Pancreas (tissue), 10 donors: ENCODE data around the gene CD99L2. TPM values are rescaled to one million over a fixed set of nuclear protein-coding genes. Genes with fewer than 3 reads are reported as not detected.
A peak's percentile ranks its signal among the peaks of the same experiment; 100 is the strongest.

ENCODE experiments used
- ATAC-seq, 4 donors: fragments of 200-7000 bp; cut with Tn5 transposase; one replicate each; pipeline versions ENCODE4 v1.8.0 to v1.9.1; 2020; ENCODE audit warnings: mild to moderate bottlenecking in 4 of 4, moderate library complexity in 4 of 4
- DNase-seq, 6 donors: peaks; one replicate each; pipeline ENCODE4 v3.0.0-alpha.2; 2020
- FAIRE-seq: peaks from 2 replicates; lab custom pipeline; 2012; peaks lifted over from hg19 to GRCh38; lab: Jason Lieb, UNC
- H3K27ac ChIP-seq, 4 donors: fragments of 200-600 bp; sonication (generic); 1 replicate in 3 of 4; 2 replicates in 1 of 4; pipeline versions ENCODE4 v1.5.0 to v1.8.0; 2020
- H3K27me3 ChIP-seq, 4 donors: fragments of 200-600 bp; one replicate each; pipeline ENCODE4 v1.8.0; 2021
- H3K36me3 ChIP-seq, 3 donors: fragments of 200-600 bp; sonication (generic) in 1 of 3; one replicate each; pipeline versions ENCODE4 v1.5.0 to v1.8.0; 2020 to 2021
- H3K4me1 ChIP-seq, 3 donors: fragments of 200-600 bp; one replicate each; pipeline ENCODE4 v1.8.0; 2021
- H3K4me3 ChIP-seq, 4 donors: fragments of 200-600 bp; sonication (generic) in 2 of 4; one replicate each; pipeline versions ENCODE4 v1.5.0 to v1.8.0; 2020 to 2021
- H3K9me3 ChIP-seq, 4 donors: fragments of 200-600 bp; one replicate each; pipeline ENCODE4 v1.8.0; 2021
- CTCF ChIP-seq, 4 donors: fragments of 200-600 bp; sonication (generic) in 3 of 4; IDR thresholded peaks; one replicate each; pipeline versions ENCODE4 v1.5.0 to v1.8.0; 2021; ENCODE audit warnings: antibody characterized with exemption in 4 of 4
- WGBS, 2 donors: extraction: QIAGEN DNeasy Blood & Tissue Kit; methylation state at CpG; one replicate each; pipeline ENCODE4 v1.1.7; 2013; 5-methylcytosine and 5-hydroxymethylcytosine counted together
- intact Hi-C, 3 donors: fragments of 100-400 bp; cut with DNase I; formaldehyde crosslinking; loops; one replicate each; pipeline versions ENCODE4 v1.11.1 to v1.14.2; 2022
- polyA plus RNA-seq, 2 donors: library from polyadenylated mRNA; stranded (reverse); fragments of 200-250 nt; gene quantifications; one replicate each; pipeline ENCODE4 v1.2.3, GENCODE V29; 2013
- total RNA-seq, 6 donors: library from RNA; stranded (reverse); fragmentation: NEBNext Ultra II Directional in 4 of 6; extraction: Animal tissue kit (Norgen Biotek cat#: 25700) in 4 of 6; gene quantifications; one replicate each; pipeline versions ENCODE4 v1.2.1 to v1.2.4, GENCODE V29; 2021 to 2023
- donor health status: healthy with polysubstance abuse.
- donor health status: DM: no; HTN: no; CAD: no; lungs with moderate emphysema.
- donor health status: DM: no; HTN: no; CAD: no.
- donor health status: control.
- donor health status: control.
- donor health status: Bipolar disorder and iron deficiency.
- donor health status: DM: yes; HTN: yes; CAD: no.
- donor health status: DM: no; HTN: no; CAD: no.
- donor health status: DM: no; HTN: no; CAD: no.
- donor health status: DM: yes; HTN: yes; CAD: no.

CD99L2 gene
- total and polyA plus RNA-seq, 8 donors = 10.4 to 25.1 (median 16.2) TPM

- H3K36me3 ChIP-seq = no peaks in the 10 kb centered on the region
- intact Hi-C loops = no loop called here
- H3K27me3 ChIP-seq = no peaks in the 10 kb centered on the region
- DNase-seq (no peak), ATAC-seq (no peak), FAIRE-seq (no peak)
- H3K9me3 ChIP-seq = no peaks in the 10 kb centered on the region
- no peak overlapping the region for H3K4me3 ChIP-seq
- TF ChIP-seq CTCF (IDR thresholded peaks at IDR 0.05) = no peak
- H3K27ac ChIP-seq = no peak overlapping the region
- H3K4me1 ChIP-seq = peaks cover 0 to 4% (median 0%) of the 10 kb centered on the region in 3 donors
These were observed 51.4 kb downstream of the CD99L2 start for GRCh38 chrX:150847088-150847487.

GRCh38 chrX:150846130-150846529 lies 52.3 kb downstream of the CD99L2 start:
- no peaks in the 10 kb centered on the region for H3K9me3 ChIP-seq
- ATAC-seq (no peak), DNase-seq (no peak), FAIRE-seq (no peak)
- intact Hi-C loops = no loop called here
- no peak for TF ChIP-seq CTCF (IDR thresholded peaks at IDR 0.05)
- H3K4me1 ChIP-seq = peaks cover 0 to 4% (median 0%) of the 10 kb centered on the region in 3 donors
- WGBS, 2 donors = 90 to 91% methylated on average over 5 of the region's 5 CpGs
- H3K27ac ChIP-seq = no peak overlapping the region
- no peaks in the 10 kb centered on the region for H3K27me3 ChIP-seq
- no peaks in the 10 kb centered on the region for H3K36me3 ChIP-seq
- H3K4me3 ChIP-seq = no peak overlapping the region

- Histone ChIP-seq H3K36me3 (no peaks in the 10 kb centered on the region), H3K9me3 (no peaks in the 10 kb centered on the region), H3K27ac (no peak overlapping the region), H3K4me3 (no peak overlapping the region), H3K4me1 (peaks cover 0 to 4% (median 0%) of the 10 kb centered on the region in 3 donors), H3K27me3 (no peaks in the 10 kb centered on the region)
- DNase-seq = no peak
- FAIRE-seq = no peak
- WGBS, 2 donors = 71% methylated on average over 3 of the region's 3 CpGs
- no peak for TF ChIP-seq CTCF (IDR thresholded peaks at IDR 0.05)
- intact Hi-C loops = no loop called here
- no peak for ATAC-seq
These were observed 53.4 kb downstream of the CD99L2 start for GRCh38 chrX:150845091-150845490.

- H3K27me3 ChIP-seq = no peaks in the 10 kb centered on the region
- H3K4me1 ChIP-seq = peaks cover 0 to 4% (median 0%) of the 10 kb centered on the region in 3 donors
- H3K4me3 ChIP-seq = no peak overlapping the region
- intact Hi-C loops = no loop called here
- ATAC-seq = no peak
- H3K36me3 ChIP-seq = no peaks in the 10 kb centered on the region
- TF ChIP-seq CTCF (IDR thresholded peaks at IDR 0.05) = no peak
- H3K27ac ChIP-seq = no peak overlapping the region
- no peaks in the 10 kb centered on the region for H3K9me3 ChIP-seq
- no peak for FAIRE-seq
- WGBS, 2 donors = 74 to 80% methylated on average over 3 of the region's 3 CpGs
- DNase-seq = no peak
These were observed 54.5 kb downstream of the CD99L2 start for GRCh38 chrX:150844016-150844415.

- ATAC-seq = peak; percentile 13 to 26 (median 22)
- Histone ChIP-seq H3K4me1 (no peaks in the 10 kb centered on the region), H3K36me3 (no peaks in the 10 kb centered on the region), H3K4me3 (no peak overlapping the region), H3K9me3 (no peaks in the 10 kb centered on the region), H3K27me3 (no peaks in the 10 kb centered on the region), H3K27ac (no peak overlapping the region)
- 40 to 50% methylated on average over 2 of the region's 2 CpGs for WGBS, 2 donors
- no peak for FAIRE-seq
- TF ChIP-seq CTCF (IDR thresholded peaks at IDR 0.05) = no peak
- intact Hi-C loops = no loop called here
- no peak for DNase-seq
These were observed 56.2 kb downstream of the CD99L2 start for GRCh38 chrX:150842198-150842685.
